VCaP (cell line): ENCODE data around the gene METRN.
"Not testable (repeated sequence)": the region's sequence is repeated elsewhere in the genome, so short reads cannot be mapped to it uniquely, and the experiment has no call there.

Source experiments
- H3K27ac ChIP-seq: fragments of 450-650 bp; 2 replicates; pipeline ENCODE4 v1.5.1; 2017
- TF ChIP-seq, protein P1 (sequence below): fragments of 450-650 bp; conservative IDR thresholded peaks from 2 replicates; pipeline ENCODE4 v1.5.1; 2017; ENCODE audit warnings: mild to moderate bottlenecking, moderate library complexity

METRN gene

DNA sequence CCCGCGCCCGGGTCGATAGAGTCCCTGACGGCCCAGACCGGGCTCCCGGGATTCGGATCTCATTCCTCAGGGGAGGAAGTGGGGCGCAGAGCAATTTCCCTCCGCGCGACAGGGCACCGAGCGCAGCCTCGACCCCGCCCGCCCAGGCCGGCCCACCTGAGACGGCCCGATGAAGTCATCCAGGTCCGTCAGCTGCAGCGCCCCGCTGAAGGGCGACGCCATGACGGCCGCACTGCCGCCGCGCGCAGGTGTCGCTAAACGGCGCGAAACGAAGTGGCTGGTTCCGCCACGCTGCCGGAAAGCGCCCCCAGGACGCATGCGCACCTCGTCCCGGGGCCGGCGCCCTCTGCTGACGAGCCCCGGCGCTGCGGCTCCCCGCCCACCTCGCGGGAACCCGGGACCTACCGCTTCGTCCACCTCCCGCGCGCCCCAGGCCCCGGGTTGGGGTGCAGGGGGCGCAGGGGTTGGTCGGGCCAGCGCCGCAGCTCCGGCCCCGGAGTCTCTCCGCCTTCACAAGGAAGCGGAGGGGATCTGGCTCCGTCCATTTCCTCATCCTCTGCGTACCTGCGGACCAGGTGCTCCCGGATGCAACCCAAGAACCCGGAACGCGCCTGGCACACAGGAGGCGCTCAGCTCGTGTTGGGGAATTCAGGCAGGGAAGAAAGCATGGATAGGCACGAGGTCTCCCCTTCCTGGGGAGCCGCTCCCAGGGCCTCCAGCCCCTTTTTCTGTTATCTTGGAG is 26.0 kb downstream of the METRN start, which contains the start of gene CIAO3:
CIAO3 (minus strand) TSS at position 234 of the 742 bp plus-strand sequence; CDS start at position 222, 12 bp downstream.
- TF ChIP-seq, protein P1, sequence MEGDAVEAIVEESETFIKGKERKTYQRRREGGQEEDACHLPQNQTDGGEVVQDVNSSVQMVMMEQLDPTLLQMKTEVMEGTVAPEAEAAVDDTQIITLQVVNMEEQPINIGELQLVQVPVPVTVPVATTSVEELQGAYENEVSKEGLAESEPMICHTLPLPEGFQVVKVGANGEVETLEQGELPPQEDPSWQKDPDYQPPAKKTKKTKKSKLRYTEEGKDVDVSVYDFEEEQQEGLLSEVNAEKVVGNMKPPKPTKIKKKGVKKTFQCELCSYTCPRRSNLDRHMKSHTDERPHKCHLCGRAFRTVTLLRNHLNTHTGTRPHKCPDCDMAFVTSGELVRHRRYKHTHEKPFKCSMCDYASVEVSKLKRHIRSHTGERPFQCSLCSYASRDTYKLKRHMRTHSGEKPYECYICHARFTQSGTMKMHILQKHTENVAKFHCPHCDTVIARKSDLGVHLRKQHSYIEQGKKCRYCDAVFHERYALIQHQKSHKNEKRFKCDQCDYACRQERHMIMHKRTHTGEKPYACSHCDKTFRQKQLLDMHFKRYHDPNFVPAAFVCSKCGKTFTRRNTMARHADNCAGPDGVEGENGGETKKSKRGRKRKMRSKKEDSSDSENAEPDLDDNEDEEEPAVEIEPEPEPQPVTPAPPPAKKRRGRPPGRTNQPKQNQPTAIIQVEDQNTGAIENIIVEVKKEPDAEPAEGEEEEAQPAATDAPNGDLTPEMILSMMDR, result peak; percentile 85
- H3K27ac ChIP-seq, result peak within 1 kb of the TSS; percentile 82

DNA sequence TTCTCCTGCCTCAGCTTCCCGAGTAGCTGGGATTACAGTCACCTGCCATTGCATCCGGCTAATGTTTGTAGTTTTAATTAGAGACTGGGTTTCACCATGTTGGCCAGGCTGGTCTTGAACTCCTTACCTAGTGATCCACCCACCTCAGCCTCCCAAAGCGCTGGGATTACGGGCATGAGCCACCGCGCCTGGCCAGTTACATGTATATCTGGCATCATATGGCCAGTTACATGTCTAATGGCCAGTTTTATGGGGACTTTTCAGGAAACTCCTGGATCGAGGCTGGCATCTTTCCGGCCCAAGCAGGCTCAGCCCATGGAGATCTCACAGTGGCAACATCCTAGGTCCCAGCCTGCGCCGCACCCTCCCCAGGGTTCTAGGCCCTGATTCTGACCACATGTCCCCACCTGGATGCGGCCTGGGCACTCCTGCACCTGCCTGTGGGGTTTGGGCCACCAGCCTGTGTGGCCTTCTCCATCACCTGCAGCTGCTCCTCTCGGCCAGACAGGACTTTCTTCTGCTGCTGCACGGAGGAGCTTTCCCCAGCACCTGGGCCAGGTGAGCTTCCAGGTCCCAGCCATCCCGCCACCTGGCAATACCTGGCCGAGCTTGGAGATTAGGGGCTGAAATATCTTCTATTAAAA is 27.2 kb downstream of the METRN start:
- H3K27ac ChIP-seq, result peak overlapping the region; percentile 82
- TF ChIP-seq, protein P1, result no peak

DNA sequence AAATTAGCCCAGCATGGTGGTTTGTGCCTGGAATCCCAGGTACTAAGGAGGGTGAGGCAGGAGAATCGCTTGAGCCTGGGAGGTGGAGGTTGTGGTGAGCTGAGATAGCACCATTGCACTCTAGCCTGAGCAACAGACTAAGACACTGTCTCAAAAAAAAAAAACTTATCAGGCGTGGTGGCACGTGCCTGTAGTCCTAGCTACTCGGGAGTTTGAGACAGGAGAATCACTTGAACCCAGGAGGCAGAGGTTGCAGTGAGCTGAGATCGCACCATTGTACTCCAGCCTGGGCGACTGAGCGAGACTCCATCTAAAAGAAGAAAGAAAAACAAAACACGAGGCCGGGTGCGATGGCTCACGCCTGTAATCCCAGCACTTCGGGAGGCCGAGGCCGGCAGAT is 28.0 kb downstream of the METRN start:
- H3K27ac ChIP-seq, result not testable (repeated sequence)

DNA sequence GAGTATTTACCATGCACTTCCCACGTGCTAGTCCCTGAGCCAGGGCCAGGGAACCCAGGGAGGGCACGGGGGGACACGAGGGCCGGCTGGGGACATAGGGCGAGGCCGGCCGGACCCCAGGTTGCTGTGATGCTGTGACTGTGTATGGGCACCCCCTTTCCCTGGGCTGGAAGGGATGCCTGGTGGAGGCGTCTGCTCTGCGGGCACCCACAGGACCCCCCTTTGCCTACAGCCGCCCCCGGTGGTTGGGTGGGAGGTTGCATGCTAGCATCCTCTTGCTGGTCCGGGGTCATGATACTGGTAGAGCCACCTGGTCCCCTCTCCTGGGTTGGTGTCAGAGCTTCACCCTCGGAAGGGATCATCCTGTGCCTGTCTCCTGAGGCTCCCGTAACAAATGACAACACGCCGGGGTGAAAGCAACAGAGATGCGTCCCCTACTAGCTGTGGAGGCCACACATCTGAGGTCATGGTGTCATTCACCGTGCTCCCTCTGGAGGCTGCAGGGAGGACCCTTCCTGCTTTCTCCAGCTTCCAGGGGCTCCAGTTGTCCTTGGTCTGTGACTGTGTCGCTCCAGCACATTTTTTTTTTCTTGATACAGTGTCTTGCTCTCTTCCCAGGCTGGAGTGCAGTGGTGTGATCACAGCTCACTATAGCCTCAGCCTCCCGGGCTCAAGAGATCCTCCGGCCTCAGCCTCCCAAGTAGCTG is 29.0 kb downstream of the METRN start:
- TF ChIP-seq, protein P1, result no peak
- H3K27ac ChIP-seq, result no peak overlapping the region

GRCh38 chr16:745739-746138 is 30.8 kb downstream of the METRN start:
- TF ChIP-seq, protein P1, result peak; percentile 18; the same call in 1 of the 2 replicates
- H3K27ac ChIP-seq, result no peak overlapping the region

DNA sequence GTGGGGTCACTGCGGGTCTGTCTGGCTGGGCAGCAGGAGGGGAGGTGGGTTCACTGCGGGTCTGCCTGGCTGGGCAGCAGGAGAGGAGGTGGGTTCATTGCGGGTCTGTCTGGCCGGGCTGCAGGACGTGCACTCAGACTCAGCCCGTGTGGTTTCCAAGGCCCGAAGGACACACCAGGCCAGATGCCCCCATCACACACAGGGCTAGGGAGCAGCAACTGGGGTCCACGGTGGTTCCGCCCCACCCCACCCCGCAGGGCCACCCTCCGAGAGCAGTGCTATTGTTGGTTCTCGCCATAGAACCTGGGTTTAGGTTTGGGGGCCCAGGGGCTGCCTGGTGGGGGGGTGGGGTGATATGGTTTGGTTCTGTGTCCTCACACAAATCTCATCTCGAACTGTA is 31.7 kb downstream of the METRN start:
- TF ChIP-seq, protein P1, result no peak

DNA sequence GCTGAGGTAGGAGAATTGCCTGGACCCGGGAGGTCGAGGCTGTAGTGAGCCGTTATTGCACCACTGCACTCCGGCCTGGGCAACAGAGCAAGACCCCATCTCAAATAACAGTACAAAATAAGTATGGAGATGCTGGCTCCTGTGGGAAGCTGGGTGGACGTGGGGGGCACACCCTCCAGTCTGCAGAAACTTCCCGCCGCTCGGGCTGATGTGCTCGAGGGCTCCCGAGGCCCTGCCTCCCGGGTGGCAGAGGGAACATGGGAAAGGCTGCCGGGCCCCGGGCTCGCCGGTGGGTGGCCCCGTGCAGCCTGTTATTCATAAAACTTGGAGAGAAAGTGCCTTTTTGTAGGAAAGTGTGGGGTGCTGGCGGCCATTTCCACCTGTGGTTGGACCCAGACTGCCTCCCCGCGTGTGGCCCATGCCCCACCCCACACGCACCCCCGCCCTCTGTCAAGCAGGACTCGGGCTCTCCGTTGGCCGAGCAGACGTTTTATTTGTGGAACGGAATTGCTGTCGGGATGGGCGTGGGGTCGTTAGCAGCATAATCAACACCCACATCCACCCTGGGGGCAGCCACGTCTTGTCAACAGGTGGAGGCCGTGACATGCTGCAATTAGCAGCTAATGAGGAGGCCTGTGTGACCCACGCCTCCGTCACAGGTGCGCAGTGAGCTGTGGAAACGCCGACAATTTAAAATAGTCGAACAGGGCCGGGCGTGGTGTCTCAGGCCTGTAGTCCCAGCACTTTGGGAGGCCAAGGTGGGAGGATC is 33.2 kb downstream of the METRN start:
- TF ChIP-seq, protein P1, result no peak
- no peak overlapping the region for H3K27ac ChIP-seq

More for the DNA sequence above, 31.7 kb downstream of the METRN start:
- H3K27ac ChIP-seq, result no peak overlapping the region
